Endothelial cell of umbilical vein (primary cell): ENCODE measurements around the gene POFUT2.

Experiments used
- EZH2 ChIP-seq: IDR thresholded peaks from 2 replicates; pipeline ENCODE4 v1.6.1; 2012; ENCODE audit warnings: borderline replicate concordance, low read depth, mild to moderate bottlenecking, moderate library complexity, low read length, inconsistent platforms; ENCODE audit not compliant: severe bottlenecking
- GATA2 ChIP-seq: IDR thresholded peaks from 2 replicates; pipeline ENCODE4 v1.7.0; 2011; ENCODE audit warnings: low read depth, mild to moderate bottlenecking, moderate library complexity, mixed read lengths, low read length; ENCODE audit not compliant: insufficient read length, insufficient read depth
- POLR2AphosphoS5 ChIP-seq: IDR thresholded peaks from 2 replicates; pipeline ENCODE4 v1.6.1; 2012; ENCODE audit warnings: low read depth, mild to moderate bottlenecking, control low read depth, low read length, moderate library complexity; ENCODE audit not compliant: insufficient read depth
- TF ChIP-seq, protein P1 (sequence below), 2 donors: IDR thresholded peaks; 1 replicate in 1 of 2; 2 replicates in 1 of 2; pipeline ENCODE4 v1.5.1; 2011; ENCODE audit warnings: low read length in 2 of 2, mild to moderate bottlenecking in 2 of 2, moderate library complexity in 2 of 2, control low read depth in 1 of 2, inconsistent platforms in 1 of 2, low read depth in 1 of 2; ENCODE audit not compliant: insufficient read depth in 1 of 2; ENCODE audit errors: extremely low read depth in 1 of 2

DNA sequence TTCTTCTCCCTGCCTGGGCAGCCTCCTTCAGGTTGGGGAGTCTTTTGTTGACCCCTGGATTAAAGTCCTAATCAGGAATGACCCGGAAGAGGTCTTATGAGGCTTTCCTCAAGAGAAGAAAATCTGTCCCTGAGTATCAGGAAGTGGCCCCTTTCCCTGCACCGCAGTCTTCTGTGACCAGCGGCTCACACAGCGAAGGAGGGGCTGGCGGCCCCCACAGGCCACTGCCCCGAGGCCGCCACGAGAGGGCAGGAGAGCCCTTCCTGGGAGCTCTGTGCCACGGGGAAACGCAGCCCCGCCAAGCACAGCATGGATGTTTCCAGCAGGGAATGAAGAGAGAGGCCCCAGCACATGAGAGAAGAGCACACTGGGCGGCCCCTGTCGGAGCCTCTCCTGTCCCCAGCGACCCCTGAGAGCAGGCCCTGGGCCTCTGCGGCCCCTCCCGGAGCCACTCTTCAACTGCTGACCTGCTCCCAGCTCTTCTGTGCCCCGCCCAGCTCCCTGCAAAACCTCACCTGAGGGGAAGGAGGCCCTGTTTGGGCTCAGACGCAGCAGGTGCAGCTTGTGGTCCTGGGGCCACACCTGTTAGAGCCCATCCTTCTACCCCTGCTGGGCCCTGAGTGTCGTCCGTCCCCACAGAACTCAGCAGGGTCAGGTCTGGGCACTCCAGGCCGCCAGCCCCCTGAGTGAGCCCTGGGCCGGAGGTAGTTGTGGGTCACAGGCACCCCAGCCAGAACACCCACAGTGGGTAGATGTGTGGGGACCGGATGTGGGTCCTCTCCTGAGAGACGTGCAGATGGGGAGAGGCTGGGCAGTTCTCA lies 4.9 kb upstream of the POFUT2 start:
- TF ChIP-seq, protein P1, sequence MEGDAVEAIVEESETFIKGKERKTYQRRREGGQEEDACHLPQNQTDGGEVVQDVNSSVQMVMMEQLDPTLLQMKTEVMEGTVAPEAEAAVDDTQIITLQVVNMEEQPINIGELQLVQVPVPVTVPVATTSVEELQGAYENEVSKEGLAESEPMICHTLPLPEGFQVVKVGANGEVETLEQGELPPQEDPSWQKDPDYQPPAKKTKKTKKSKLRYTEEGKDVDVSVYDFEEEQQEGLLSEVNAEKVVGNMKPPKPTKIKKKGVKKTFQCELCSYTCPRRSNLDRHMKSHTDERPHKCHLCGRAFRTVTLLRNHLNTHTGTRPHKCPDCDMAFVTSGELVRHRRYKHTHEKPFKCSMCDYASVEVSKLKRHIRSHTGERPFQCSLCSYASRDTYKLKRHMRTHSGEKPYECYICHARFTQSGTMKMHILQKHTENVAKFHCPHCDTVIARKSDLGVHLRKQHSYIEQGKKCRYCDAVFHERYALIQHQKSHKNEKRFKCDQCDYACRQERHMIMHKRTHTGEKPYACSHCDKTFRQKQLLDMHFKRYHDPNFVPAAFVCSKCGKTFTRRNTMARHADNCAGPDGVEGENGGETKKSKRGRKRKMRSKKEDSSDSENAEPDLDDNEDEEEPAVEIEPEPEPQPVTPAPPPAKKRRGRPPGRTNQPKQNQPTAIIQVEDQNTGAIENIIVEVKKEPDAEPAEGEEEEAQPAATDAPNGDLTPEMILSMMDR (IDR thresholded peaks at IDR 0.05; ENCODE audit: extremely low read depth in 1 of 2, insufficient read depth in 1 of 2, low read depth in 1 of 2, low read length in 2 of 2), result peak; percentile 97 to 99
- no peak for TF ChIP-seq EZH2
- TF ChIP-seq POLR2AphosphoS5, result peak; percentile 48
- no peak for TF ChIP-seq GATA2
